Parathyroid adenoma (tissue), 2 donors: Measurements from ENCODE around the gene ARFGEF3.

Source experiments
- H2AFZ ChIP-seq: fragments of 300-600 bp; sonication (generic); one replicate; pipeline ENCODE4 v1.7.0; 2017; ENCODE audit warnings: antibody characterized with exemption, mild to moderate bottlenecking
- H3K27ac ChIP-seq: fragments of 300-600 bp; sonication (generic); one replicate; pipeline ENCODE4 v1.7.0; 2017
- H3K27me3 ChIP-seq: fragments of 300-600 bp; sonication (generic); one replicate; pipeline ENCODE4 v1.7.0; 2017; ENCODE audit warnings: low read length; ENCODE audit not compliant: control insufficient read depth, insufficient read depth
- H3K36me3 ChIP-seq: fragments of 300-600 bp; sonication (generic); one replicate; pipeline ENCODE4 v1.7.0; 2017; ENCODE audit warnings: low read length; ENCODE audit not compliant: control insufficient read depth, insufficient read depth
- H3K4me1 ChIP-seq: fragments of 300-600 bp; sonication (generic); one replicate; pipeline ENCODE4 v1.7.0; 2017; ENCODE audit warnings: control low read depth
- H3K4me2 ChIP-seq: fragments of 300-600 bp; sonication (generic); one replicate; pipeline ENCODE4 v1.7.0; 2017; ENCODE audit warnings: low read length
- H3K4me3 ChIP-seq: fragments of 300-600 bp; sonication (generic); one replicate; pipeline ENCODE4 v1.7.0; 2017; ENCODE audit warnings: low read depth, low read length
- H3K79me2 ChIP-seq: fragments of 300-600 bp; sonication (generic); one replicate; pipeline ENCODE4 v1.7.0; 2017; ENCODE audit warnings: control low read depth
- H3K9ac ChIP-seq: fragments of 300-600 bp; sonication (generic); one replicate; pipeline ENCODE4 v1.7.0; 2017; ENCODE audit warnings: mild to moderate bottlenecking
- H3K9me3 ChIP-seq: fragments of 300-600 bp; sonication (generic); one replicate; pipeline ENCODE4 v1.7.0; 2017; ENCODE audit warnings: low read length; ENCODE audit not compliant: control insufficient read depth
- TF ChIP-seq, protein P1 (sequence below): fragments of 300-600 bp; sonication (generic); IDR thresholded peaks from one replicate; pipeline ENCODE4 v1.7.0; 2017; ENCODE audit warnings: antibody characterized with exemption, mild to moderate bottlenecking
- donor health status: primary hyperparathyroidism.

ARFGEF3 gene

DNA sequence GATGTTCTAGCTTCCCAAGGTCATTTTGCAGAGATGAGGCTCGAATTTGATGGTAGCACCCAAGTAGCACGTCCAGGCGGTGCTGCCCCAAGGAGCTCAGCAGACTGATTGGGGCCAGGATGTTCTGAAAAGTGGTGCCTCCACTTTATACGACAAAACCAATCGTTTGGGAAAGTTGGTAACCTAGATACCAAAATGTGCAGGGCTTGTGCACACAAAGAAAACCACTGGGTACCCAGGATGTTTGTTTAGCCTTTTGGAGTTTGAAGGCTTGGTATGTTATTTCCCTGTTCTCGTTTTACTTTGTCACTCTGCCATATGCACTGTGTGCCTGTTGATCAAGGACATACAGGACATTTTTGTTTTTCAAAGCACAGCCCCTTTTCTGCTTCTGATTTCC, 97.3 kb downstream of the ARFGEF3 start:
- Histone ChIP-seq H3K4me2 (no peak overlapping the region), H3K36me3 (no peaks in the 10 kb centered on the region), H3K4me1 (no peaks in the 10 kb centered on the region), H3K4me3 (no peak overlapping the region), H3K27ac (no peak overlapping the region), H2AFZ (no peak overlapping the region), H3K79me2 (no peaks in the 10 kb centered on the region), H3K9ac (no peak overlapping the region), H3K27me3 (no peaks in the 10 kb centered on the region), H3K9me3 (no peaks in the 10 kb centered on the region)
- TF ChIP-seq, protein P1, sequence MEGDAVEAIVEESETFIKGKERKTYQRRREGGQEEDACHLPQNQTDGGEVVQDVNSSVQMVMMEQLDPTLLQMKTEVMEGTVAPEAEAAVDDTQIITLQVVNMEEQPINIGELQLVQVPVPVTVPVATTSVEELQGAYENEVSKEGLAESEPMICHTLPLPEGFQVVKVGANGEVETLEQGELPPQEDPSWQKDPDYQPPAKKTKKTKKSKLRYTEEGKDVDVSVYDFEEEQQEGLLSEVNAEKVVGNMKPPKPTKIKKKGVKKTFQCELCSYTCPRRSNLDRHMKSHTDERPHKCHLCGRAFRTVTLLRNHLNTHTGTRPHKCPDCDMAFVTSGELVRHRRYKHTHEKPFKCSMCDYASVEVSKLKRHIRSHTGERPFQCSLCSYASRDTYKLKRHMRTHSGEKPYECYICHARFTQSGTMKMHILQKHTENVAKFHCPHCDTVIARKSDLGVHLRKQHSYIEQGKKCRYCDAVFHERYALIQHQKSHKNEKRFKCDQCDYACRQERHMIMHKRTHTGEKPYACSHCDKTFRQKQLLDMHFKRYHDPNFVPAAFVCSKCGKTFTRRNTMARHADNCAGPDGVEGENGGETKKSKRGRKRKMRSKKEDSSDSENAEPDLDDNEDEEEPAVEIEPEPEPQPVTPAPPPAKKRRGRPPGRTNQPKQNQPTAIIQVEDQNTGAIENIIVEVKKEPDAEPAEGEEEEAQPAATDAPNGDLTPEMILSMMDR: no peak

DNA sequence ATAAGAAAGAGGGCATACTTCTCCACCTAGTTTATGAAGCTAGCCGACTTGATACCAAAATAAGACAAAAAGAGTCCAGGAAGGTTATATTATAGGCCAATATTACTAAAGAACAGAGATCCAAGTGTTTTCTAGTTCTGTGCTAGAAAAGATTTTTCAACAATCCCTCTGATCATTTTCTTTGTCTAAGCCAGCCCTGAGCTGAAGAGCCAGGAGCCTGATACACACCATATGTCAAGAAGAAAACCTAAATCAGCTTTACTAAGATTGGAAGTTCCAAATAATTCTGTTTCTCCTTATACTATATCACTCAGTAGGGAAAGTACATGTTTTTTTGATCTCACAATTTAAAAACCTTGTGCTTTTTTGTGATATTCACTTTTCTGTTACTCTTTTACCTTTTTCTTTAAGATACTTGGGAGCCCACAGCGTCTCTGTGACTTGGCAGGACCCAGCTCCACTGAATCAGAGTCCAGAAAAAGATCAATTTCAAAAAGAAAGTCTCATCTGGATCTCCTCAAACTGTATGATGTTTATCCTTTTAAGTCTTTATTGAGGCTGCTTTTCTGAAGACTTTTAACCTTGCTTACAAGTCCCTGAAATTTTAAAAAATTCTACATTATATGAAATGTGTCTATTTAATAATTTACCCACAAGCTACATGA, 99.5 kb downstream of the ARFGEF3 start:
- Histone ChIP-seq H3K4me2 (no peak overlapping the region), H3K4me3 (no peak overlapping the region), H3K36me3 (no peaks in the 10 kb centered on the region), H3K4me1 (no peaks in the 10 kb centered on the region), H3K9me3 (no peaks in the 10 kb centered on the region), H3K9ac (no peak overlapping the region), H3K79me2 (no peaks in the 10 kb centered on the region), H3K27ac (no peak overlapping the region), H3K27me3 (no peaks in the 10 kb centered on the region), H2AFZ (no peak overlapping the region)
- TF ChIP-seq, protein P1: no peak

DNA sequence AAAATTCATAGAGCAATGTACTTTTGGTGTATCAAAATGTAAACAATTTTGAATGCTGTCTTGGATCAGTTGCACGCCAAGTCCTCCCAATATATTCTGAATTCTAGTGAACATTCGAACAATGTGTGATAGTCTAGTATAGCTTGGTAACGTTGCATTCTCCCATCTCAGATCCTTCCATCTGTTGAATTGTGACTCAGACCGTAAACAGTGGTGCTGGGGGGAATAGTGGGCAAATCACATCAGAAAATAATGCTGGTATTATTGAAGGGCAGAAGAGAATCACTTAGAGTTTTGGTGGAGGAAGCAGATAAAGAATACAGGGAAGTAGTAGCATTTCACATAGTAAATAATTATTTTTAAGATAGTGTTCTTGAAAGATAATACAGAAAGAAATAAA, 102.2 kb downstream of the ARFGEF3 start:
- H3K27ac ChIP-seq: no peak overlapping the region

DNA sequence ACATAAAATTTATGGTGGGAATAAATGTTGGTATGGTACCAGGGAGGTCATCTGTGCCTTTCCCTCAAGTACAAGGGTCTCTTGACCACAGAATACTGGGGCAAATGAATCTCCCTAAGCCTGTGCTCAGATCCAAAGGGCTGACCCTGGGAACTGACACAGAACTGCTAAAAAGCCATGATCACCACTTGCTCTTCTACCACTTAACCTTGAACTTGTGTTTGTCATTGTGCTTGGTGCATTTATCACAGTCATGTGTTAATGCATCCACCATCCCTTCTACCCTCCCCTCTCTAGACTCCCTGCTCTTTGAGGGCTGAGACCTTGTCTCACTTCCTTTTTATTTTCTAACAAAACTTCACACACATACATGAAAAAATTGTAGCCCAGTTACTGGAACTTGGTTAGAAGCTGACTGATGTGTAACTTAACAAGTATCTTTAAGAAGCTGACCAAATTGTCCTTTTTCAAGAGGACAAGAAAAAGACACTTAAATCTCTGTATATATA, 102.7 kb downstream of the ARFGEF3 start:
- TF ChIP-seq, protein P1: no peak
- Histone ChIP-seq H3K9ac (no peak overlapping the region), H3K4me1 (no peaks in the 10 kb centered on the region), H3K36me3 (no peaks in the 10 kb centered on the region), H3K4me2 (no peak overlapping the region), H3K27me3 (no peaks in the 10 kb centered on the region), H3K4me3 (no peak overlapping the region), H3K27ac (no peak overlapping the region), H3K79me2 (no peaks in the 10 kb centered on the region), H3K9me3 (no peaks in the 10 kb centered on the region), H2AFZ (no peak overlapping the region)

More for the DNA sequence above, 102.2 kb downstream of the ARFGEF3 start:
- H3K79me2 ChIP-seq: no peaks in the 10 kb centered on the region
- H3K9ac ChIP-seq: no peak overlapping the region
- no peaks in the 10 kb centered on the region for H3K27me3 ChIP-seq
- TF ChIP-seq, protein P1: no peak
- no peaks in the 10 kb centered on the region for H3K36me3 ChIP-seq
- no peak overlapping the region for H3K4me2 ChIP-seq
- H3K4me1 ChIP-seq: no peaks in the 10 kb centered on the region
- H3K4me3 ChIP-seq: no peak overlapping the region
- H2AFZ ChIP-seq: no peak overlapping the region
- H3K9me3 ChIP-seq: no peaks in the 10 kb centered on the region

DNA sequence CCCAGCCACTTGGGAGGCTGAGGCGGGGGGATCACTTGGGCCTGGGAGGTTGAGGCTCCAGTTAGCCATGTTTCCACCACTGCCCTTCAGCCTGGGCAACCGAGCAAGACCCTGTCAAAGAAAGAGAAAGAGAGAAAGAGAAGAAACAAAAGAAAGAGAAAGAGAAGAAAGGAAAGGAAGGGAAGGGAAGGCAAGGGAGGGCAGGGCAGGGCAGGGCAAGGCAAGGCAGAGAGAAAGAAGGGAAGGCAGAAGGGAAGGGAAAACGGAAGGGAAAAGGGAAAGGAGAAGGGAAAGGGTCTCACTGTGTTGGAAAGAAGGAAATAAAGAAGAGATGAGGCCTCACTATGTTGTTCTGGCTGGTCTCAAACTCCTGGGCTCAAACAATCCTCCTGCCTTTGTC, 104.4 kb downstream of the ARFGEF3 start:
- Histone ChIP-seq H3K36me3 (no peaks in the 10 kb centered on the region), H3K9me3 (no peaks in the 10 kb centered on the region), H3K9ac (no peak overlapping the region), H2AFZ (no peak overlapping the region), H3K4me1 (no peaks in the 10 kb centered on the region), H3K4me2 (no peak overlapping the region), H3K4me3 (no peak overlapping the region), H3K79me2 (no peaks in the 10 kb centered on the region), H3K27me3 (no peaks in the 10 kb centered on the region), H3K27ac (no peak overlapping the region)
- TF ChIP-seq, protein P1: no peak
